Endothelial cell of hepatic sinusoid (primary cell): ENCODE data around the gene S100A6.
"Not testable (repeated sequence)": the region's sequence is repeated elsewhere in the genome, so short reads cannot be mapped to it uniquely, and the experiment has no call there.

Experiments used
- in situ Hi-C: cut with HindIII; loops from 2 replicates; pipeline ENCODE4 v1.10.0; 2017; ENCODE audit warnings: low sequenced_read_pairs

S100A6 gene

GRCh38 chr1:153532769-153533599 lies 2.8 kb downstream of the S100A6 start:
- in situ Hi-C loops, result no loop called here

GRCh38 chr1:153532181-153532580 lies 3.6 kb downstream of the S100A6 start:
- in situ Hi-C loops, result no loop called here

- in situ Hi-C loops, result no loop called here
These were observed 4.2 kb downstream of the S100A6 start for GRCh38 chr1:153531638-153532037.

GRCh38 chr1:153527683-153528040 lies 8.1 kb downstream of the S100A6 start:
- in situ Hi-C loops, result no loop called here

- in situ Hi-C loops, result no loop called here
These were observed 8.6 kb downstream of the S100A6 start for GRCh38 chr1:153527023-153527682.

GRCh38 chr1:153526132-153526543 lies 9.7 kb downstream of the S100A6 start:
- in situ Hi-C loops, result no loop called here

- in situ Hi-C loops, result no loop called here
These were observed 10.6 kb downstream of the S100A6 start for GRCh38 chr1:153525088-153525728.

- in situ Hi-C loops, result not testable (repeated sequence)
These were observed 13.3 kb downstream of the S100A6 start for GRCh38 chr1:153522353-153523048.

GRCh38 chr1:153521808-153522207 lies 14.0 kb downstream of the S100A6 start:
- in situ Hi-C loops, result not testable (repeated sequence)

GRCh38 chr1:153520818-153521476 lies 14.8 kb downstream of the S100A6 start:
- in situ Hi-C loops, result no loop called here

- in situ Hi-C loops, result not testable (repeated sequence)
These were observed 15.6 kb downstream of the S100A6 start for GRCh38 chr1:153520137-153520691.

- in situ Hi-C loops, result no loop called here
These were observed 16.5 kb downstream of the S100A6 start for GRCh38 chr1:153519242-153519641.

- in situ Hi-C loops, result no loop called here
These were observed 20.0 kb downstream of the S100A6 start for GRCh38 chr1:153515504-153516394.

GRCh38 chr1:153513666-153514065 lies 22.1 kb downstream of the S100A6 start:
- in situ Hi-C loops, result no loop called here

- in situ Hi-C loops, result no loop called here
These were observed 22.8 kb downstream of the S100A6 start for GRCh38 chr1:153513023-153513422.

GRCh38 chr1:153510984-153511410 lies 24.8 kb downstream of the S100A6 start:
- in situ Hi-C loops, result no loop called here

- in situ Hi-C loops, result loop anchor here (10.0 kb wide), 1 partner anchor 65 kb away; no protein-coding TSS in a partner anchor
These were observed 25.9 kb downstream of the S100A6 start for GRCh38 chr1:153509729-153510354.

- in situ Hi-C loops, result loop anchor here (10.0 kb wide), 1 partner anchor 66 kb away; no protein-coding TSS in a partner anchor
These were observed 26.8 kb downstream of the S100A6 start for GRCh38 chr1:153509036-153509435.
